ENCODE data around the gene XPO5. TPM values are rescaled to one million over a fixed set of nuclear protein-coding genes. Genes with fewer than 3 reads are reported as not detected.
"Not testable (repeated sequence)": the region's sequence is repeated elsewhere in the genome, so short reads cannot be mapped to it uniquely, and the experiment has no call there.

XPO5 gene
- total and polyA plus RNA-seq, 12 donors: 10.9 to 70.6 (median 21.9) TPM

DNA sequence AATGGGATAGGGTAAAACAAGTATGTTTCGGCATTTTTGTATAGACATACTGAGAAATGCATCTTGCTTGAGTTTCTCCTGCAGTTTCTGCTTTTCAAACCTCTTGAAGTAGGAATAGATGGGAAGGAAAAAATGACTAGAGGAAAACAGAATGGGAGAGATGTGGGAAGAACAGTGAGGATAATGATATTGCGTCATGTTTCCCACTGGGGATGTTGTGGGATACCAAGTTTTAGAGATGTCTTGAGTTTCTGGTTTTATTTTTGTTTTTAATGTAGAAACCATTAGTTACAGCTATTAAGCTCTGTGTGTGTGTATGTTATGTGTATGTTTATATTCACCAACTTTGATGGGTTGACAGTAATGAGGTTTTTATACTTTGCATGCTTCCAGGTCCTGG lies 24.8 kb upstream of the XPO5 start:
- DNase-seq: no peak

DNA sequence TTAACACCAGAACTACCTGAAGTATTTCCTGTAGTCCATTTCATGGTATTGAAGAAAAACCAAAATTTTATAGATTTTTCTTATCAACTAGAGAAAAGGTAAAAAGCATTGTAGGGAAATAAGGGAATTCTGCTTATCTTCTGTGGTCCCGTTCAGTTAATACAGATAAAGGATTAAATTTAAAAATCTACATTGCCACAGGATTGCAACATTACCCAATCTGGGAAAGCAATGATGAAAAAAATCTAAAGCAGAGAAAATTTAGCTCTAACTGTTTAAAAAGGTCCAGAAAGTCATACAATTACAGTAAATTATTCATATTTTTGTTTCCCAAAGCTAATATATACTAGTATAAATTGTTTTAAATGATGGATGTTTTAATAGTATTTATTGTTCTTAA lies 18.1 kb upstream of the XPO5 start:
- TF ChIP-seq, protein P1, sequence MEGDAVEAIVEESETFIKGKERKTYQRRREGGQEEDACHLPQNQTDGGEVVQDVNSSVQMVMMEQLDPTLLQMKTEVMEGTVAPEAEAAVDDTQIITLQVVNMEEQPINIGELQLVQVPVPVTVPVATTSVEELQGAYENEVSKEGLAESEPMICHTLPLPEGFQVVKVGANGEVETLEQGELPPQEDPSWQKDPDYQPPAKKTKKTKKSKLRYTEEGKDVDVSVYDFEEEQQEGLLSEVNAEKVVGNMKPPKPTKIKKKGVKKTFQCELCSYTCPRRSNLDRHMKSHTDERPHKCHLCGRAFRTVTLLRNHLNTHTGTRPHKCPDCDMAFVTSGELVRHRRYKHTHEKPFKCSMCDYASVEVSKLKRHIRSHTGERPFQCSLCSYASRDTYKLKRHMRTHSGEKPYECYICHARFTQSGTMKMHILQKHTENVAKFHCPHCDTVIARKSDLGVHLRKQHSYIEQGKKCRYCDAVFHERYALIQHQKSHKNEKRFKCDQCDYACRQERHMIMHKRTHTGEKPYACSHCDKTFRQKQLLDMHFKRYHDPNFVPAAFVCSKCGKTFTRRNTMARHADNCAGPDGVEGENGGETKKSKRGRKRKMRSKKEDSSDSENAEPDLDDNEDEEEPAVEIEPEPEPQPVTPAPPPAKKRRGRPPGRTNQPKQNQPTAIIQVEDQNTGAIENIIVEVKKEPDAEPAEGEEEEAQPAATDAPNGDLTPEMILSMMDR (IDR thresholded peaks at IDR 0.05): no peak
- no peak for TF ChIP-seq POLR2A (IDR thresholded peaks at IDR 0.05)
- Histone ChIP-seq H3K27me3 (no peaks in the 10 kb centered on the region), H3K9me3 (replicated peaks in 1 of 3) (no peaks in the 10 kb centered on the region), H3K4me1 (replicated peaks in 1 of 2) (no peaks in the 10 kb centered on the region), H3K4me3 (no peak overlapping the region), H3K36me3 (replicated peaks in 1 of 2) (peaks cover 0 to 19% of the 10 kb centered on the region in 2 donors), H3K27ac (no peak overlapping the region)
- 62 to 81% (median 70%) methylated on average over 1 of the region's 1 CpG for WGBS, 4 donors
- no peak for DNase-seq
- intact Hi-C loops (cut with DNase I): no loop called here

More for the DNA sequence above, 24.8 kb upstream of the XPO5 start:
- intact Hi-C loops (cut with DNase I): no loop called here
- no peaks in the 10 kb centered on the region for H3K27me3 ChIP-seq
- H3K4me3 ChIP-seq: no peak overlapping the region
- WGBS, 4 donors: 94 to 100% (median 98%) methylated on average over 2 of the region's 2 CpGs
- no peaks in the 10 kb centered on the region for H3K4me1 ChIP-seq (replicated peaks in 1 of 2)
- TF ChIP-seq POLR2A (IDR thresholded peaks at IDR 0.05): no peak
- TF ChIP-seq, protein P1 (IDR thresholded peaks at IDR 0.05): no peak
- H3K9me3 ChIP-seq (replicated peaks in 1 of 3): no peaks in the 10 kb centered on the region
- H3K27ac ChIP-seq: no peak overlapping the region
- H3K36me3 ChIP-seq (replicated peaks in 1 of 2): peaks cover 0 to 26% of the 10 kb centered on the region in 2 donors

DNA sequence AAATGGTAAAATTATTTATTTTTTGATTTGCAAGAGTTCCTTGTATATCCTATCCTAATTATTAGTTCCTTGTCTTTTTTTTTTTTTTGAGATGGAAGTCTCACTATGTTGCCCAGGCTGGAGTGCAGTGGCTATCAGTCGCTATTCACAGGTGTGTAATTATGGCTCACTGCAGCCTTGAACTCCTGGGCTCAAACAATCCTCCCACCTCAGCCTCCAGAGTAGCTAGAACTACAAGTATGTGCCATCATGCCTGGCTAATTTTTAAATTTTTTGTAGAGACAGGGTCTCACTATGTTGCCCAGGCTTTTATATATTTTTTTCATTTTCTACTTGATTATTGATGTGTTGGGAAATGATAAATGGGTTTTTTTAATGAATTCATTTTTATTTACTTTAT lies 13.7 kb upstream of the XPO5 start:
- DNase-seq; H3K27ac ChIP-seq; intact Hi-C loops (cut with DNase I); H3K9me3 ChIP-seq (replicated peaks in 1 of 3); H3K4me3 ChIP-seq; H3K27me3 ChIP-seq; H3K4me1 ChIP-seq (replicated peaks in 1 of 2): not testable (repeated sequence)
- WGBS, 4 donors: 92 to 97% (median 94%) methylated on average over 1 of the region's 1 CpG
- H3K36me3 ChIP-seq (replicated peaks in 1 of 2): peaks cover 0 to 42% of the 10 kb centered on the region in 2 donors

DNA sequence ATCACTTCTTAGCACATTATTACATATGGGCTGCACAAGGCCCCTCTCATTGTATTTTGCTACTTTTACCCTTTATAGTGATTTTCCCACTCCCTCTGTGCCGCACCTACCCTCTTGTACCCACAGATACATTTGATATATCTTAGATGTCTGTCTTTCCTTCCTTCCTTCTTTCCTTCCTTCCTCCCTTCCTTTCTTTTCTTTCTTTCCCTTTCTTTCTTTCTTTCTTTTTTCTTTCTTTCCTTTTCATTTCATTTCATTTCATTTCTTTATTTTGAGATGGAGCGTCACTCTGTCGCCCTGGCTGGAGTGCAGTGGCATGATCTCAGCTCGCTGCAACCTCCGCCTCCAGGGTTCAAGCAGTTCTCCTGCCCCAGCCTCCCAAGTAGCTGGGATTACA lies 12.4 kb upstream of the XPO5 start:
- H3K27me3 ChIP-seq: no peaks in the 10 kb centered on the region
- peaks cover 0 to 55% of the 10 kb centered on the region in 2 donors for H3K36me3 ChIP-seq (replicated peaks in 1 of 2)
- intact Hi-C loops (cut with DNase I): no loop called here
- H3K4me3 ChIP-seq: no peak overlapping the region
- 97 to 99% (median 98%) methylated on average over 5 of the region's 5 CpGs for WGBS, 4 donors
- TF ChIP-seq, protein P1 (IDR thresholded peaks at IDR 0.05): no peak
- no peak for TF ChIP-seq POLR2A (IDR thresholded peaks at IDR 0.05)
- H3K4me1 ChIP-seq (replicated peaks in 1 of 2): no peaks in the 10 kb centered on the region
- no peak for DNase-seq
- no peak overlapping the region for H3K27ac ChIP-seq
- H3K9me3 ChIP-seq (replicated peaks in 1 of 3): no peaks in the 10 kb centered on the region

DNA sequence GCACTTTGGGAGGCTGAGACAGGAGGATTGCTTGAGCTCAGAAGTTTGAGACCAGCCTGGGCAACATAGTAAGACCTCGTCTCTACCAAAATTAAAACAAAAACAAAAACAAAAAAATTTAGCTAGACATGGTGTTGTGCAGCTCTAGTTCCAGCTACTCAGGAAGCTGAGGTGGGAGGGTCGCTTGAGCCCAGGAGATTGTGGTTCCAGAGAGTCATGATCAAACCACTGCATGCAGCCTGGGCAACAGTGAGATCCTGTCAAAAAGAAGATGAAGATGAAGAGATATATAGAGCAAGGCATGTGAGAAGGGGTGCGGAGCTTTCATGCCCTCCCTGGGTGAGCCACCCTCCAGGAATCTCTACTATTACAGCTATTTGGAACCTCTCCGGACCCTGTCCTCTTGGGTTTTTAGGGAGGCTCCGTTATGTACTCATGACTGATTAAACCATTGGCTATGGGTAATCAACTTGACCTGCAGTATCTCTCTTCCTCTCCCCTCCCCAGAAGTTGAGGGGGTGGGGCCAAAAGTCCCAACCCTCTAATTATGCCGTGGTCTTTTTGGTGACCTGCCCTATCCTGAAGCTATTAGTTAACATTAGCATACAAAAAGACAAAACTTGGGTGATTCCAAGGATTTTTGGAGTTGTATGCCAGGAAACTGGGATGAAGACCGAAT lies 9.2 kb upstream of the XPO5 start:
- intact Hi-C loops (cut with DNase I): no loop called here
- H3K36me3 ChIP-seq (replicated peaks in 1 of 2): peaks cover 0 to 51% of the 10 kb centered on the region in 2 donors
- WGBS, 4 donors: 88 to 94% (median 92%) methylated on average over 7 of the region's 7 CpGs

More for the DNA sequence above, 9.2 kb upstream of the XPO5 start:
- H3K27ac ChIP-seq: no peak overlapping the region
- no peaks in the 10 kb centered on the region for H3K9me3 ChIP-seq (replicated peaks in 1 of 3)
- H3K4me3 ChIP-seq: no peak overlapping the region
- no peak for DNase-seq
- no peaks in the 10 kb centered on the region for H3K27me3 ChIP-seq
- H3K4me1 ChIP-seq (replicated peaks in 1 of 2): no peaks in the 10 kb centered on the region
- TF ChIP-seq, protein P1 (IDR thresholded peaks at IDR 0.05): no peak
- no peak for TF ChIP-seq POLR2A (IDR thresholded peaks at IDR 0.05)

Measured in adrenal gland (tissue), 12 donors.